Mesenchymal stem cell (in vitro differentiated cells and primary cell): ENCODE measurements around the gene INVS.
"Not testable (repeated sequence)": the region's sequence is repeated elsewhere in the genome, so short reads cannot be mapped to it uniquely, and the experiment has no call there.

Experiments
- DNase-seq: peaks from one replicate; pipeline ENCODE4 v3.0.0-alpha.2; 2013
- H2AFZ ChIP-seq: one replicate; pipeline ENCODE4 v1.6.1; 2013; ENCODE audit warnings: low read depth, mild to moderate bottlenecking, control low read depth, inconsistent platforms, low read length, moderate library complexity
- H2AK5ac ChIP-seq: 2 replicates; pipeline ENCODE4 v1.6.1; 2013; ENCODE audit warnings: low read length, moderate library complexity, mild to moderate bottlenecking, inconsistent platforms; ENCODE audit not compliant: severe bottlenecking
- H2BK120ac ChIP-seq: one replicate; pipeline ENCODE4 v1.6.1; 2013; ENCODE audit warnings: low read depth, mild to moderate bottlenecking, inconsistent platforms, low read length, moderate library complexity
- H2BK12ac ChIP-seq, 2 experiments: one replicate each; pipeline ENCODE4 v1.6.1; 2013; ENCODE audit warnings: inconsistent platforms in 2 of 2, low read length in 2 of 2, mild to moderate bottlenecking in 2 of 2, moderate library complexity in 2 of 2, control low read depth in 1 of 2
- H2BK15ac ChIP-seq: one replicate; pipeline ENCODE4 v1.6.1; 2013; ENCODE audit warnings: mild to moderate bottlenecking, low read depth, inconsistent platforms; ENCODE audit not compliant: poor library complexity, severe bottlenecking
- H2BK5ac ChIP-seq: 2 replicates; pipeline ENCODE4 v1.6.1; 2013; ENCODE audit warnings: low read depth, mild to moderate bottlenecking, low read length, control low read depth, inconsistent platforms; ENCODE audit not compliant: poor library complexity, severe bottlenecking
- H3K14ac ChIP-seq, 2 experiments: one replicate each; pipeline ENCODE4 v1.6.1; 2013; ENCODE audit warnings: inconsistent platforms in 2 of 2, low read length in 2 of 2, control low read depth in 1 of 2, mild to moderate bottlenecking in 1 of 2, moderate library complexity in 1 of 2
- H3K18ac ChIP-seq, 2 experiments: one replicate each; pipeline ENCODE4 v1.6.1; 2013; ENCODE audit warnings: inconsistent platforms in 2 of 2, low read length in 2 of 2, control low read depth in 1 of 2, low read depth in 1 of 2, mild to moderate bottlenecking in 1 of 2
- H3K23ac ChIP-seq, 2 experiments: one replicate each; pipeline ENCODE4 v1.6.1; 2013; ENCODE audit warnings: inconsistent platforms in 2 of 2, low read length in 2 of 2, mild to moderate bottlenecking in 2 of 2, moderate library complexity in 2 of 2, control low read depth in 1 of 2
- H3K27ac ChIP-seq: 2 replicates; pipeline ENCODE4 v1.5.1; 2013; ENCODE audit warnings: mild to moderate bottlenecking, moderate library complexity, low read length, control low read depth, inconsistent platforms; ENCODE audit not compliant: poor library complexity, severe bottlenecking
- H3K27me3 ChIP-seq, 2 experiments: 2 replicates each; pipeline versions ENCODE4 v1.6.1 to v1.7.0; 2013; ENCODE audit warnings: low read length in 2 of 2, mild to moderate bottlenecking in 2 of 2, moderate library complexity in 2 of 2, control low read depth in 1 of 2, inconsistent platforms in 1 of 2; ENCODE audit not compliant: control insufficient read depth in 1 of 2, insufficient read depth in 1 of 2
- H3K36me3 ChIP-seq, 2 experiments: 2 replicates each; pipeline versions ENCODE4 v1.6.1 to v1.7.0; 2013; ENCODE audit warnings: low read length in 2 of 2, control low read depth in 1 of 2, inconsistent platforms in 1 of 2, low read depth in 1 of 2, mild to moderate bottlenecking in 1 of 2; ENCODE audit not compliant: insufficient read depth in 2 of 2, control insufficient read depth in 1 of 2
- H3K4ac ChIP-seq, 2 experiments: one replicate each; pipeline ENCODE4 v1.6.1; 2013; ENCODE audit warnings: inconsistent platforms in 2 of 2, low read length in 2 of 2, mild to moderate bottlenecking in 2 of 2, moderate library complexity in 2 of 2, control low read depth in 1 of 2, low read depth in 1 of 2
- H3K4me1 ChIP-seq: 2 replicates; pipeline ENCODE4 v1.6.1; 2013; ENCODE audit warnings: low read depth, low read length, control low read depth; ENCODE audit not compliant: control insufficient read depth, insufficient read depth
- H3K4me2 ChIP-seq: 2 replicates; pipeline ENCODE4 v1.6.1; 2013; ENCODE audit warnings: low read length, mild to moderate bottlenecking, inconsistent platforms; ENCODE audit not compliant: poor library complexity, severe bottlenecking
- H3K4me3 ChIP-seq, 2 experiments: 2 replicates each; pipeline versions ENCODE4 v1.5.1 to v1.7.0; 2013; ENCODE audit warnings: low read length in 2 of 2, mild to moderate bottlenecking in 2 of 2, control low read depth in 1 of 2, low read depth in 1 of 2; ENCODE audit not compliant: insufficient read depth in 1 of 2
- H3K79me1 ChIP-seq: replicated peaks from 2 replicates; pipeline ENCODE4 v1.6.1; 2013; ENCODE audit warnings: mild to moderate bottlenecking, control low read depth, low read length, inconsistent platforms; ENCODE audit not compliant: poor library complexity, severe bottlenecking
- H3K9ac ChIP-seq: 2 replicates; pipeline ENCODE4 v1.7.0; 2013; ENCODE audit warnings: mild to moderate bottlenecking, low read length, moderate library complexity
- H3K9me3 ChIP-seq: 2 replicates; pipeline ENCODE4 v1.7.0; 2013; ENCODE audit warnings: mild to moderate bottlenecking, low read length; ENCODE audit not compliant: control insufficient read depth
- H4K8ac ChIP-seq: one replicate; pipeline ENCODE4 v1.6.1; 2013; ENCODE audit warnings: inconsistent platforms, mild to moderate bottlenecking, low read length, moderate library complexity
- H4K91ac ChIP-seq: one replicate; pipeline ENCODE4 v1.6.1; 2013; ENCODE audit warnings: mild to moderate bottlenecking, low read length, inconsistent platforms
- WGBS: methylation state at CpG from one replicate; pipeline ENCODE4 v1.1.7; 2013; ENCODE audit warnings: mixed read lengths; 5-methylcytosine and 5-hydroxymethylcytosine counted together

INVS gene

DNA sequence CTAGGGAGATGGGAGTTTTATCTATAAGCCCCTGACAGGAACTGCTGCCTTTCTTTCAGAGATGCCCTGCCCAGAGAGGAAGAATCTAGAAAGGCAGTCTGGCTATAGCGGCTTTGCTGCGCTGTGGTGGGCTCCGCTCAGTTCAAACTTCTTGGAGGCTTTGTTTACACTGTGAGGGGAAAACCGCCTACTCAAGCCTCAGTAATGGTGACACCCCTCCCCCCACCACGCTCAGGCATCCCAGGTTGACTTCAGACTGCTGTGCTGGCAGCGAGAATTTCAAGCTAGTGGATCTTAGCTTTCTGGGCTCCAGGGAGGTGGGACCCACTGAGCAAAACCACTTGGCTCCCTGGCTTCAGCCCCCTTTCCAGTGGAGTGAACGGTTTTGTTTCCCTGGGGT is 137.9 kb downstream of the INVS start:
- H3K4me2 ChIP-seq, H3K9me3 ChIP-seq, H3K79me1 ChIP-seq, DNase-seq, H3K23ac ChIP-seq, H2AK5ac ChIP-seq, H4K91ac ChIP-seq, H2BK15ac ChIP-seq, H4K8ac ChIP-seq, H3K18ac ChIP-seq, H3K4ac ChIP-seq, H2BK5ac ChIP-seq, H3K4me3 ChIP-seq, H2AFZ ChIP-seq, H2BK120ac ChIP-seq, H3K4me1 ChIP-seq, H2BK12ac ChIP-seq, H3K27ac ChIP-seq, H3K14ac ChIP-seq, H3K9ac ChIP-seq, H3K27me3 ChIP-seq: not testable (repeated sequence)
- 92% methylated on average over 7 of the region's 7 CpGs for WGBS
- peaks cover 12 to 25% of the 10 kb centered on the region in 2 experiments for H3K36me3 ChIP-seq

DNA sequence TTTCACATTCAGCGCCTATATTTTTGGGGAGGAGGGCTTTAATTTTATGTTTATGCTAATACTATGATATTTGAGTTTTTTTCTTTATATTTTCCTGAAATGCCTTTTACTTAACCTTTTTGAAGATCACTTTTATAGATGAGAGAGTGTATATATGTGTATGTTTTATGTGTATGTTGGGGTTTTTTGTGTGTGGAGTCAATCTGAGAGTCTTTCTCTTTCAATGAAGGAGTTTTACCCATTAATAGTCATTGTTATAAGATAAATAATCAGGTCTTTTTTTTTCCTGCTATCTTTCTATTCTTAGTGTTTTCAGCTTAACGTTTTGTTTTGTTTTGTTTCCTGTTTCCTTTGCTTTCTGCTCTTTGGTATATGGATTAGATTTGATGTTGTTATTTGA is 141.5 kb downstream of the INVS start:
- H3K9me3 ChIP-seq, result no peaks in the 10 kb centered on the region
- no peak overlapping the region for H2BK12ac ChIP-seq
- H3K36me3 ChIP-seq, result peaks cover 12 to 40% of the 10 kb centered on the region in 2 experiments
- no peak overlapping the region for H3K9ac ChIP-seq
- no peak overlapping the region for H2BK5ac ChIP-seq
- H3K4ac ChIP-seq, result no peak overlapping the region
- H2AFZ ChIP-seq, result no peak overlapping the region
- no peak overlapping the region for H2AK5ac ChIP-seq
- no peak overlapping the region for H3K23ac ChIP-seq
- H4K8ac ChIP-seq, result no peak overlapping the region
- no peak overlapping the region for H2BK15ac ChIP-seq
- H3K27me3 ChIP-seq, result no peaks in the 10 kb centered on the region
- H3K79me1 ChIP-seq, result peaks cover 4% of the 10 kb centered on the region
- H2BK120ac ChIP-seq, result no peak overlapping the region
- no peak overlapping the region for H3K14ac ChIP-seq
- H3K18ac ChIP-seq, result no peak overlapping the region
- H3K4me3 ChIP-seq, result no peak overlapping the region
- no peak for DNase-seq
- no peak overlapping the region for H3K4me2 ChIP-seq
- H3K27ac ChIP-seq, result no peak overlapping the region
- no peaks in the 10 kb centered on the region for H3K4me1 ChIP-seq
- no CpG with 5 or more reads among the region's 2 CpGs for WGBS
- H4K91ac ChIP-seq, result no peak overlapping the region

DNA sequence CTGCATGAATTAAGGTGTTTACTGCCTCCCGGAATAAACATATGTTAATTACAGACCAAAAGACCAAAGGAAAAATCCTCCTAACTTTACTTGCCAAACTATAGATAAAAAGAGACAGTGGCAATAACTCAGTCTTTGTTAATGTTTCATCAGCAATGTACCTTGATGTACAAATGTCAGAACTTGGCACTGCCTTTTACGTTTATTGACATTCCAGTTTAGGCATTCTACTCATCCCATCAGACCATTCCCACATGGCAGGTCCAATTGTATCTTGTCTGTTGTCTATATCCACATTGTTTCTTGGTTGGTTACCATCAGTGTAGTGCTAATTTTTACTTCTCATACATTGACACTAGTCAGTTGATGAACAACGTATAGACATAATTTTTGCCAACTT is 168.2 kb downstream of the INVS start:
- Histone ChIP-seq H3K9me3 (no peaks in the 10 kb centered on the region), H3K4me2 (no peak overlapping the region), H3K27ac (no peak overlapping the region), H3K4me1 (no peaks in the 10 kb centered on the region), H2BK5ac (no peak overlapping the region), H3K4ac (no peak overlapping the region), H3K36me3 (peaks cover 3 to 27% of the 10 kb centered on the region in 2 experiments), H3K79me1 (no peaks in the 10 kb centered on the region), H4K8ac (no peak overlapping the region), H2BK120ac (no peak overlapping the region), H2BK15ac (no peak overlapping the region), H4K91ac (no peak overlapping the region), H3K18ac (no peak overlapping the region), H3K9ac (no peak overlapping the region), H2BK12ac (no peak overlapping the region), H3K27me3 (no peaks in the 10 kb centered on the region), H3K23ac (no peak overlapping the region), H2AFZ (no peak overlapping the region), H2AK5ac (no peak overlapping the region), H3K4me3 (no peak overlapping the region), H3K14ac (no peak overlapping the region)
- DNase-seq, result no peak
- WGBS, result 90% methylated on average over 2 of the region's 3 CpGs

DNA sequence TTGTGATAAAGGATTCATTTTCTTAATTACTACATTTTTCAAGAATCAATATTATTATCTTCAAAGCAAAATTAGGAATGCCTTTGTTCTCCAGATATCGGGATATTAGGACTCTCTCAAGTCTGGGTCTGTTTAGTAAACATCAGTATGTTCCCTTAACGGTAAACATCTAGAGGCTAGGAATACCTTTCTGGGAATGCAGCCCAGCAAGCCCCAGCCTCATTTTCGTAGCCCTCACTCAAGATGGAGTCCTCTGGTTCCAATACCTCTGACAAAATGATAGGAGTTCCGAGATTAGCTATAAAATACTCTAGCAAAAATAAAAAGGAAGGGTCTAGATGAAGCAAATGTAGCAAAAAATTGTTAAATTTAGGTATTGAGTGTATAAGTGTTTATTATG is 169.2 kb downstream of the INVS start:
- Histone ChIP-seq H3K14ac (no peak overlapping the region), H4K8ac (no peak overlapping the region), H2AK5ac (no peak overlapping the region), H3K36me3 (peaks cover 8 to 36% of the 10 kb centered on the region in 2 experiments), H4K91ac (no peak overlapping the region), H3K4me3 (no peak overlapping the region), H3K4me2 (no peak overlapping the region), H2BK15ac (no peak overlapping the region), H3K4ac (no peak overlapping the region), H2BK120ac (no peak overlapping the region), H2BK12ac (no peak overlapping the region), H3K27me3 (no peaks in the 10 kb centered on the region), H3K27ac (no peak overlapping the region), H3K9ac (no peak overlapping the region), H3K23ac (no peak overlapping the region), H2BK5ac (no peak overlapping the region), H3K79me1 (no peaks in the 10 kb centered on the region), H3K9me3 (no peaks in the 10 kb centered on the region), H2AFZ (no peak overlapping the region), H3K4me1 (no peaks in the 10 kb centered on the region), H3K18ac (no peak overlapping the region)
- DNase-seq, result no peak
- 99% methylated on average over 3 of the region's 4 CpGs for WGBS
